ENCODE data around the gene GRAP. TPM values are rescaled to one million over a fixed set of nuclear protein-coding genes. Genes with fewer than 3 reads are reported as not detected.
"Not testable (repeated sequence)": the region's sequence is repeated elsewhere in the genome, so short reads cannot be mapped to it uniquely, and the experiment has no call there.

Gene GRAP
- total RNA-seq, 1 donor from 2014 or later: 0.29 TPM

DNA sequence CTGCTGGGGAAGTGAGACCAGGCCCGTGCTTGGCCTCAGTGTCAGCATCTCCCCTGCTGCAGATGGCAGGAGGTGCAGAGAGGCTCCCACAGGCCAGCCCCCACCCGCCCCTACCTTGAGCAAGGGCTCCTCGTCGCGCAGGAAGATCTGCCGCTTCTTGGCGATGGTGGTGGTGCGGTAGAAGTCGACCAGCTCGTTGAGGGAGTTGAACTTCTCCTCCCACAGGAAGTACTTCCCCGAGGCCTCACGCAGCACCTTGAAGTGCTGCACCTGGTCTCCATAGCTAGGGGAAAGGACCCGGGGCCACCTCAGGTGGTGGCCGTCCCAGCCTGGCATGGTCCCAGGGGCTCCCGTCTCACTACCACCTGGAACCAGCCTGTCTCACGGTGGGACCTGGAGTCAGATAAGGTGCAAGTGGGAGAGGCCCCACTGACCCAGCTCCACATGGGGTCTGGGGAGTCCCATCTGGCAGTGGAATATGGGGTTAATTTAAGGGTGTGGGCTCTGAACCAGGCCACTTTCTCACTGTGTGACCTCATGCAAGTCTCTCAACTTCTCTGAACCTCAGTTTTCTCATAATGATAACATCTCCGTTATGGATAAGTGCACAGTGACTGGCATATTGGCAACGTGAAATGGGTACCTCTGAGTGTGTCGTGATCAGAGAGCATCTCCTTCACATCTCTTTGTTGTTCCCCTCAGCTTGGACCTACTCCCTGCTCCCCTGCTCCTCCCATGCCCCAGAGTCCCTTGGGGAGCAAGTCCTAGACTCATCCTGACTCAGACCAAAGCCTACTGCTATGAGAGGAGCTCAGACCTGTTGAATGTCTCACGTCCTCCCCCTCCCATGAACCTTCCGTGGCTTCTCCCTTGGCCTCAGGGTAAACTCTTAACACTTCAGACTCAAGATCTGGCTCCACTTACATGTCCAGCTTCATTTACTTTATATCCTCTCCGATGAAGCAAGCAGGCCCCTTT is 22.4 kb downstream of the GRAP start:
- no peak for DNase-seq (ENCODE audit: low read depth)
- no peak overlapping the region for H3K4me3 ChIP-seq (ENCODE audit: low read depth, low read length)
- TF ChIP-seq, protein P1, sequence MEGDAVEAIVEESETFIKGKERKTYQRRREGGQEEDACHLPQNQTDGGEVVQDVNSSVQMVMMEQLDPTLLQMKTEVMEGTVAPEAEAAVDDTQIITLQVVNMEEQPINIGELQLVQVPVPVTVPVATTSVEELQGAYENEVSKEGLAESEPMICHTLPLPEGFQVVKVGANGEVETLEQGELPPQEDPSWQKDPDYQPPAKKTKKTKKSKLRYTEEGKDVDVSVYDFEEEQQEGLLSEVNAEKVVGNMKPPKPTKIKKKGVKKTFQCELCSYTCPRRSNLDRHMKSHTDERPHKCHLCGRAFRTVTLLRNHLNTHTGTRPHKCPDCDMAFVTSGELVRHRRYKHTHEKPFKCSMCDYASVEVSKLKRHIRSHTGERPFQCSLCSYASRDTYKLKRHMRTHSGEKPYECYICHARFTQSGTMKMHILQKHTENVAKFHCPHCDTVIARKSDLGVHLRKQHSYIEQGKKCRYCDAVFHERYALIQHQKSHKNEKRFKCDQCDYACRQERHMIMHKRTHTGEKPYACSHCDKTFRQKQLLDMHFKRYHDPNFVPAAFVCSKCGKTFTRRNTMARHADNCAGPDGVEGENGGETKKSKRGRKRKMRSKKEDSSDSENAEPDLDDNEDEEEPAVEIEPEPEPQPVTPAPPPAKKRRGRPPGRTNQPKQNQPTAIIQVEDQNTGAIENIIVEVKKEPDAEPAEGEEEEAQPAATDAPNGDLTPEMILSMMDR (conservative IDR thresholded peaks at IDR 0.05; ENCODE audit: low read depth, low read length): no peak

DNA sequence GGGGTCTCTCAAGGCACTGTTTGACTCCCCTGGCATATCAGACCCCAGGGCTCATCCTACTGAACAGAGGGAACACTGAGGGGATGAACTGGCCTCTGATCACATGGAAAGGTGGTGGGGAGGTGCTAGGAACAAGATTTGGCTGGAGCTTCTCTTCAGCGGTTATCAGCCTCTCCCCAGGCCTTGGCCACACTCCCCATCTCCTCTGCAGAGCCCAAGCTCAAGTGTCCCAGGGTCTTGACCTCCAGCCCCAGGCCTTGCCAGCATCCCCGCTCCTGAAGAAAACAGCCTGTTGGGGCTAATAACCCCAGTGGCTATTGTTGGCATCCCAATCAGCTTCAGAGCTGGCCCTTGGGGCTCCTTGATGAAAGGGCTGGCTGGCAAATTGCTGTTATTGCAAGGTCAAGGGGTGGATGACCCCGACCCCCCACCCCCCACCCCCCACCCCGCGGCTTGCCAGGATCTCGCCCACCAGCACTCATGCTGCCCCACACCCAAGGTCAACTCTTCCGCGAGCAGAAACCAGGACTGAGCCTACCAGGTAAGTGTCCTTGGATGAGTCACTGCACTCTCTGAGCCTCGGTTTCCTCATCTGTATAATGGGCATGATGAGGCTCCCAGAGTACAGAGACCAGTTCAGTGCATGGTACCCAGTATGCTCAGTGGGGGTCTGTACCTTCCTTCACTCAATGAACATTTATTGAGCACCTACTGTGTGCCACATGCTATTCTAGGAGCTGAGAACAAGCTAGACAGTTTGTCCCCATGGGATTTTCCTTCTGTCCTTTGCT is 23.4 kb downstream of the GRAP start:
- H3K4me3 ChIP-seq (ENCODE audit: low read depth, low read length): no peak overlapping the region
- TF ChIP-seq, protein P1 (conservative IDR thresholded peaks at IDR 0.05; ENCODE audit: low read depth, low read length): no peak
- no peak for DNase-seq (ENCODE audit: low read depth)

DNA sequence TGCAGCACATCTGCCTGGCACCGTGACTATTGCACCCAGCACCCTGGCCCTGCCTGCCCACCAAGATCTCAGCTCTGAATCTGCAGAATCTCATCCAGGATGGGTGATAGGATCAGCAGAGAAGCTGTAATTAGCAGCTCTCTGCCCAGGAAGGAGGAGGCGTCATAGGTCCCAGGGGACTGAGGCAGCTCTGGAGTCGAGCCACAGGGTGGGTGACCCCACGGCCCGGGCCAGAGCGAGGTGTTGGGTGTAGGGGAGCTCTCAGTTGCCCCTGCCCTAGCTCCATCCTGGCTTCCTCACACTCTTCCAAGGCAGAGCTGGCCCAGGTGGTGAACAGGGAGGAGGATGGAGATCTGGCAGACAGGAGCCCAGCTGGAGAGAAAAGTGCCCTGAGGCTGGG is 24.0 kb downstream of the GRAP start:
- TF ChIP-seq, protein P1 (conservative IDR thresholded peaks at IDR 0.05; ENCODE audit: low read depth, low read length): no peak
- DNase-seq (ENCODE audit: low read depth): no peak
- H3K4me3 ChIP-seq (ENCODE audit: low read depth, low read length): no peak overlapping the region

DNA sequence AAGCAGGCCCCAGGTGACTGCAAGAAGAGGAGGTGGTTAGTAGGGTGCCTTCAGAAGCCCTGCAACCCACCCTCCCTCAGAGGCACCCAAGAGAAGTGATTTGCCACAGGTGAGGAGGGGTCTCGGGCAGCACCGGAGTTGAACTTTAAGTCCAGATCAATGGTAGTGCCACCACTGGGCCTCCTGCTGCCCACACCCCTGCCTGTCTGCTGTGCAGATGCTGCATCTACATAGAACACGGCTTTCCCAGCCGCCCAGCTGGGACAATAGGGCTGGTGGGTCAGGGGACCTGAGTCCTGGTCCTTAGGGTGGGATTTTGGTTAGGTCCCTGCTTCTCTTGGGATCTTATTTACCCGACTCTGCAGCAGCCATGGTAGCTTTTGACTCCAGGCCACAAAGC is 24.6 kb downstream of the GRAP start:
- DNase-seq (ENCODE audit: low read depth): no peak
- H3K4me3 ChIP-seq (ENCODE audit: low read depth, low read length): no peak overlapping the region
- TF ChIP-seq, protein P1 (conservative IDR thresholded peaks at IDR 0.05; ENCODE audit: low read depth, low read length): no peak

DNA sequence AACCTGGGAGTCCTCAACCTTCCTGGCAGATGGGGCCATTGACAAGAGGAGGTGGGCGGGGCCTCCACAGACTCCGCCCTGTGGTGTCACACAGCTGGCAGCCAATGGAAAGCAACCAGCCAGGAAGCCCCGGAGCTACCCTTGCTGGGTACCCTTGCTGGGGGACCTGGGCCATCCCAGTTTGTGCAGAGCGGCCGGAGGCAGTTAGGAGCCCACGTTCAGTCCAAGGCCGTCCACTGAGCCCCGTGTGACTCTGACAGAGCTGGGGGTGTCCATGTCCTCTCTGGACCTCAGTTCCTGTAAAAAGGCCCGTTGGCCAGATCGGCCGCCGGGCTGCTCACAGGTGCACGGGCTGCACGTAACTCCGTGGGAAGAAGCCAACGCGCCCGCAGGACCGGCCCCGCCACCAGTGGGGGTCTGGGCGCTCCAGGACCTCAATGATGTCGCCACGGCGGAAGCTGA is 25.1 kb downstream of the GRAP start:
- no peak overlapping the region for H3K4me3 ChIP-seq (ENCODE audit: low read depth, low read length)
- TF ChIP-seq, protein P1 (conservative IDR thresholded peaks at IDR 0.05; ENCODE audit: low read depth, low read length): no peak
- no peak for DNase-seq (ENCODE audit: low read depth)

DNA sequence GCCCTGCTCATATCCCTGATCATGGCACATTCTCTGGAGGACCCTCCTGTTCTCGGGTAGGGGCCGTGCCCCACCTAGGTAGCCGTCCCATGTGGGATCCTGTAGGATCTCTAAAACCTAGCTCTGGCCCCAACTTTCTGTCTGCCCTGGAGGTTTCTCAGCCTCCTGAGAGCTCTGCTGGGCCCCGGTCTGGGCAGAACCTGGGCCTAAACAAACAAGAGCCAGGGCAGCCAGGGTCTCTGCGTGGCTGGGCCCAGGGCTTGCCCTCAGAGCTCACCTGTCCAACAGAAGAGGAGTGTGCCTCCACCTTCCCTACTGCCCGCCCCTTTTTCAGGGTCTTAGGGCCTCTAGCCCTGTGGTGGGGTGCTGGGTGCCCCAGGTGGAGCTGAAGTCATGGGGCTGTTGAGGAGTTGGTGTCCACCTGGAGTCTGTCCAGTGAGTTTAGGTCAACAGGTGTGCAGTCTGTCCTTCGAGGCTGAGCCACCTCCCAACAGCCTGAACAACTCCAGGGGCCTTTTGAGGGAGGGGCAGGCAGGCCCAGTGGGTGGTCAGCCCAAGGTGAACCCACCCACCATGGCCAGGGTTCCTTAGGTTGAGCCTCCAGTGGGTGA is 25.6 kb downstream of the GRAP start:
- not testable (repeated sequence) for H3K4me3 ChIP-seq (ENCODE audit: low read depth, low read length); DNase-seq (ENCODE audit: low read depth)

DNA sequence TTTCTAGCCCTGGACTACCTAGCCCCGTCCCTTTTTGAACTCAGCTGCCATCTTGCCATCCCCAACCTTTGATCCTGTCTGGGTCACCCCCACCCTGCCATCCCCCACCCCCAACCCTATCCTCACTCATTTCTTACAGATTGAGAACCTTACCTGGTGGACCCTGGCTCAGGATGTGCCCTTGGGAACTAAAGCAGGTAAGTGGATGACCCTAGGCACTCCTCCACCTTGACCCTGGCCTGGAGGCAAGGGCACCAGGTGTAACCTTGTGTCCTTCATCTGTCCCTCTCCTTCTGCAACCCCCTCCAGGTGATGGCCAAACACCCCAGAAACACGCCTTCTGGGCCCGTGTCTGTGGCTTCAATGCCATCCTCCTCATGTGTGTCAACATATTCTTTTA is 26.7 kb downstream of the GRAP start:
- no peak for DNase-seq (ENCODE audit: low read depth)
- TF ChIP-seq, protein P1 (conservative IDR thresholded peaks at IDR 0.05; ENCODE audit: low read depth, low read length): no peak
- no peak overlapping the region for H3K4me3 ChIP-seq (ENCODE audit: low read depth, low read length)

Data from epithelial cell of proximal tubule (primary cell).